GM23338 (cell line): ENCODE results near the gene FHIT.

Experiments used
- CREB1 ChIP-seq: fragments of 250-450 bp; sonication (Bioruptor Pico); IDR thresholded peaks from 2 replicates; pipeline ENCODE4 v1.5.0; 2020; ENCODE audit warnings: low read depth, mild to moderate bottlenecking, moderate library complexity
- EZH2 ChIP-seq: fragments of 200-600 bp; sonication (generic); IDR thresholded peaks from one replicate; pipeline ENCODE4 v1.8.0; 2017; ENCODE audit warnings: antibody characterized with exemption, mild to moderate bottlenecking, low read depth; ENCODE audit not compliant: unreplicated experiment
- EZH2phosphoT487 ChIP-seq: fragments of 200-600 bp; sonication (generic); IDR thresholded peaks from one replicate; pipeline ENCODE4 v1.8.1; 2018; ENCODE audit warnings: antibody characterized with exemption; ENCODE audit not compliant: unreplicated experiment
- POLR2AphosphoS5 ChIP-seq: IDR thresholded peaks from 2 replicates; pipeline ENCODE4 v1.6.1; 2016; ENCODE audit warnings: antibody characterized with exemption, low read depth
- TF ChIP-seq, protein P1 (sequence below), 2 experiments: fragments of 200-600 bp in 1 of 2; sonication (generic) in 1 of 2; conservative IDR thresholded peaks; 2 replicates each; pipeline versions ENCODE4 v1.5.1 to v1.6.1; 2016 to 2017; ENCODE audit warnings: antibody characterized with exemption in 2 of 2, low read depth in 2 of 2, mild to moderate bottlenecking in 2 of 2, moderate library complexity in 1 of 2
- TF ChIP-seq, protein P2 (sequence below): IDR thresholded peaks from one replicate; pipeline ENCODE4 v1.6.1; 2018; ENCODE audit warnings: antibody characterized with exemption; ENCODE audit not compliant: unreplicated experiment

DNA sequence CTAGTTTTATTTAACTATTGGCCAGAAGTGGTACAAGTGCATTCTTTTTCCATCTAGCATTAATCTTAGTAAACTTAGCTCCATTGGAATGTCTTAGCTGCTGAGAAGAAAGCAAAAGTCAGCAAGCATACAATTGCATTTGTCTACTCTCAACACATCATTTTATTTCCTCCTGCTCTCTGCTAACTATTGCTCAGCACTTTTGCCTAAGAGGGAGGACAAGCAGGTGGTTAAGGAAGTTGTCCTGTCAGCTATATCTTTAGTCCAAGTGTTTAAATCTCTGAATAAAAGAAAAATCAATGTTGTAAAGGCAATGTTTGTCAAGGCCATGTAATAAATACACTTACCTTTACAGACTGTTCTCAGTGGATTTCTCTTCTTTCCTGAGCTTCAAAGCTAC is 51.0 kb downstream of the FHIT start:
- TF ChIP-seq, protein P1, sequence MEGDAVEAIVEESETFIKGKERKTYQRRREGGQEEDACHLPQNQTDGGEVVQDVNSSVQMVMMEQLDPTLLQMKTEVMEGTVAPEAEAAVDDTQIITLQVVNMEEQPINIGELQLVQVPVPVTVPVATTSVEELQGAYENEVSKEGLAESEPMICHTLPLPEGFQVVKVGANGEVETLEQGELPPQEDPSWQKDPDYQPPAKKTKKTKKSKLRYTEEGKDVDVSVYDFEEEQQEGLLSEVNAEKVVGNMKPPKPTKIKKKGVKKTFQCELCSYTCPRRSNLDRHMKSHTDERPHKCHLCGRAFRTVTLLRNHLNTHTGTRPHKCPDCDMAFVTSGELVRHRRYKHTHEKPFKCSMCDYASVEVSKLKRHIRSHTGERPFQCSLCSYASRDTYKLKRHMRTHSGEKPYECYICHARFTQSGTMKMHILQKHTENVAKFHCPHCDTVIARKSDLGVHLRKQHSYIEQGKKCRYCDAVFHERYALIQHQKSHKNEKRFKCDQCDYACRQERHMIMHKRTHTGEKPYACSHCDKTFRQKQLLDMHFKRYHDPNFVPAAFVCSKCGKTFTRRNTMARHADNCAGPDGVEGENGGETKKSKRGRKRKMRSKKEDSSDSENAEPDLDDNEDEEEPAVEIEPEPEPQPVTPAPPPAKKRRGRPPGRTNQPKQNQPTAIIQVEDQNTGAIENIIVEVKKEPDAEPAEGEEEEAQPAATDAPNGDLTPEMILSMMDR (conservative IDR thresholded peaks at IDR 0.05; ENCODE audit: low read depth in 2 of 2), result no peak
- TF ChIP-seq, protein P2, sequence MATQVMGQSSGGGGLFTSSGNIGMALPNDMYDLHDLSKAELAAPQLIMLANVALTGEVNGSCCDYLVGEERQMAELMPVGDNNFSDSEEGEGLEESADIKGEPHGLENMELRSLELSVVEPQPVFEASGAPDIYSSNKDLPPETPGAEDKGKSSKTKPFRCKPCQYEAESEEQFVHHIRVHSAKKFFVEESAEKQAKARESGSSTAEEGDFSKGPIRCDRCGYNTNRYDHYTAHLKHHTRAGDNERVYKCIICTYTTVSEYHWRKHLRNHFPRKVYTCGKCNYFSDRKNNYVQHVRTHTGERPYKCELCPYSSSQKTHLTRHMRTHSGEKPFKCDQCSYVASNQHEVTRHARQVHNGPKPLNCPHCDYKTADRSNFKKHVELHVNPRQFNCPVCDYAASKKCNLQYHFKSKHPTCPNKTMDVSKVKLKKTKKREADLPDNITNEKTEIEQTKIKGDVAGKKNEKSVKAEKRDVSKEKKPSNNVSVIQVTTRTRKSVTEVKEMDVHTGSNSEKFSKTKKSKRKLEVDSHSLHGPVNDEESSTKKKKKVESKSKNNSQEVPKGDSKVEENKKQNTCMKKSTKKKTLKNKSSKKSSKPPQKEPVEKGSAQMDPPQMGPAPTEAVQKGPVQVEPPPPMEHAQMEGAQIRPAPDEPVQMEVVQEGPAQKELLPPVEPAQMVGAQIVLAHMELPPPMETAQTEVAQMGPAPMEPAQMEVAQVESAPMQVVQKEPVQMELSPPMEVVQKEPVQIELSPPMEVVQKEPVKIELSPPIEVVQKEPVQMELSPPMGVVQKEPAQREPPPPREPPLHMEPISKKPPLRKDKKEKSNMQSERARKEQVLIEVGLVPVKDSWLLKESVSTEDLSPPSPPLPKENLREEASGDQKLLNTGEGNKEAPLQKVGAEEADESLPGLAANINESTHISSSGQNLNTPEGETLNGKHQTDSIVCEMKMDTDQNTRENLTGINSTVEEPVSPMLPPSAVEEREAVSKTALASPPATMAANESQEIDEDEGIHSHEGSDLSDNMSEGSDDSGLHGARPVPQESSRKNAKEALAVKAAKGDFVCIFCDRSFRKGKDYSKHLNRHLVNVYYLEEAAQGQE, result no peak
- TF ChIP-seq POLR2AphosphoS5, result no peak
- no peak for TF ChIP-seq EZH2
- TF ChIP-seq CREB1 (CRISPR knock-in tag), result no peak
- TF ChIP-seq EZH2phosphoT487, result no peak
